ENCODE measurements around the gene BTBD7.

- no peak for TF ChIP-seq CTCF (IDR thresholded peaks at IDR 0.05)
- TF ChIP-seq POLR2A (IDR thresholded peaks at IDR 0.05), result no peak
Observed at GRCh38 chr14:93309427-93309966, 23.3 kb downstream of the BTBD7 start.
